Tibial artery (tissue), 4 donors: ENCODE data around the gene PKHD1.

Experiments used
- DNase-seq, 2 donors: peaks; one replicate each; pipeline ENCODE4 v3.0.0-alpha.2; 2019
- H3K27ac ChIP-seq, 2 donors: fragments of 200-600 bp; sonication (generic) in 1 of 2; 1 replicate in 1 of 2; 2 replicates in 1 of 2; pipeline ENCODE4 v1.5.1; 2018 to 2019; ENCODE audit warnings: mild to moderate bottlenecking in 1 of 2
- H3K27me3 ChIP-seq, 2 donors: fragments of 200-600 bp; sonication (generic) in 1 of 2; one replicate each; pipeline versions ENCODE4 v1.5.1 to v1.6.0; 2016 to 2019
- H3K36me3 ChIP-seq, 3 donors: fragments of 200-600 bp; sonication (generic) in 2 of 3; one replicate each; pipeline ENCODE4 v1.5.1; 2016 to 2019; ENCODE audit warnings: mild to moderate bottlenecking in 2 of 3
- H3K4me1 ChIP-seq, 4 donors: fragments of 200-600 bp; sonication (generic) in 2 of 4; 1 replicate in 3 of 4; 2 replicates in 1 of 4; pipeline ENCODE4 v1.5.1; 2016 to 2019
- H3K4me3 ChIP-seq, 2 donors: fragments of 200-600 bp; sonication (generic) in 1 of 2; 1 replicate in 1 of 2; 2 replicates in 1 of 2; pipeline ENCODE4 v1.5.1; 2018 to 2019; ENCODE audit warnings: mild to moderate bottlenecking in 2 of 2
- H3K9me3 ChIP-seq, 3 donors: fragments of 200-600 bp; sonication (generic) in 1 of 3; one replicate each; pipeline ENCODE4 v1.5.1; 2016 to 2019
- intact Hi-C: fragments of 100-400 bp; cut with DNase I; formaldehyde crosslinking; loops from one replicate; pipeline ENCODE4 v1.15.0; 2023; ENCODE audit warnings: low total_unique reads
- TF ChIP-seq, protein P1 (sequence below), 2 experiments: fragments of 200-600 bp in 1 of 2; fragments of 450-650 bp in 1 of 2; IDR thresholded peaks; one replicate each; pipeline ENCODE4 v1.5.1; 2017 to 2019; ENCODE audit warnings: antibody characterized with exemption in 2 of 2, mild to moderate bottlenecking in 1 of 2, moderate library complexity in 1 of 2

Gene PKHD1

DNA sequence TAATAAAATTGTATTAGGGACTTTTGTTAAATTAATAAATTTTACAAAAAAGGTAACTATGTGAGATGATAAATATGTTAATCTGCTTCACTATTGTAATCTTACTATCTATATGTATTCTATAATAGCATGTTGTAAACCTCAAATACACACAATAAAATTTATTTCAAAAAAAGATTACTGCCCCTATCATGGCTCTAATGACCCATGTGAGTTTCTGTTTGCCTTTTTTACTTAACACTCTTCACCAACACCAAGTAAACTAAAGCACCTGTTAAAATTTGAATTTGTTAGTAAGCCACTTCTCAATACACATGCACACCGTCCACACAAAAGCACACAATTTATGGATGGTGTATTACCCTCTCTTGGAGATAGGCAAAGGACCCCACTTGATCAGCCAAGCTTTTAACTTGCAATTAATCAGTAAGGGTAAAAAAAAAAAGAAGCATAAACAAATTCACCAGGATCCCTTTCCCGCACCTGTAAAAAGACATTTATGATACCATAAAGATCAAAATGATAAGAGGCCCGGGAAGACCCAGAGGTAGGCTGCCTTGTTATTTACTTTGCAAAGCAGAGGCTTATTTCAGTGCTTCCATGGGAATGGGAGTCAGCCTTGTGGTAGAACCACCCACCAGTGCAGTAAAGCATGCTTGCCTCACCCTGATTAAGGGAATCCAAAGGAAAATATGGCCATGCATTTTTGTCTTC, 28.6 kb upstream of the PKHD1 start:
- Histone ChIP-seq H3K9me3 (peaks cover 0 to 3% (median 0%) of the 10 kb centered on the region in 3 donors), H3K27ac (no peak overlapping the region), H3K36me3 (no peaks in the 10 kb centered on the region), H3K4me1 (no peaks in the 10 kb centered on the region), H3K27me3 (no peaks in the 10 kb centered on the region), H3K4me3 (no peak overlapping the region)
- TF ChIP-seq, protein P1, sequence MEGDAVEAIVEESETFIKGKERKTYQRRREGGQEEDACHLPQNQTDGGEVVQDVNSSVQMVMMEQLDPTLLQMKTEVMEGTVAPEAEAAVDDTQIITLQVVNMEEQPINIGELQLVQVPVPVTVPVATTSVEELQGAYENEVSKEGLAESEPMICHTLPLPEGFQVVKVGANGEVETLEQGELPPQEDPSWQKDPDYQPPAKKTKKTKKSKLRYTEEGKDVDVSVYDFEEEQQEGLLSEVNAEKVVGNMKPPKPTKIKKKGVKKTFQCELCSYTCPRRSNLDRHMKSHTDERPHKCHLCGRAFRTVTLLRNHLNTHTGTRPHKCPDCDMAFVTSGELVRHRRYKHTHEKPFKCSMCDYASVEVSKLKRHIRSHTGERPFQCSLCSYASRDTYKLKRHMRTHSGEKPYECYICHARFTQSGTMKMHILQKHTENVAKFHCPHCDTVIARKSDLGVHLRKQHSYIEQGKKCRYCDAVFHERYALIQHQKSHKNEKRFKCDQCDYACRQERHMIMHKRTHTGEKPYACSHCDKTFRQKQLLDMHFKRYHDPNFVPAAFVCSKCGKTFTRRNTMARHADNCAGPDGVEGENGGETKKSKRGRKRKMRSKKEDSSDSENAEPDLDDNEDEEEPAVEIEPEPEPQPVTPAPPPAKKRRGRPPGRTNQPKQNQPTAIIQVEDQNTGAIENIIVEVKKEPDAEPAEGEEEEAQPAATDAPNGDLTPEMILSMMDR (IDR thresholded peaks at IDR 0.05), result no peak
- intact Hi-C loops, result no loop called here
- no peak for DNase-seq

DNA sequence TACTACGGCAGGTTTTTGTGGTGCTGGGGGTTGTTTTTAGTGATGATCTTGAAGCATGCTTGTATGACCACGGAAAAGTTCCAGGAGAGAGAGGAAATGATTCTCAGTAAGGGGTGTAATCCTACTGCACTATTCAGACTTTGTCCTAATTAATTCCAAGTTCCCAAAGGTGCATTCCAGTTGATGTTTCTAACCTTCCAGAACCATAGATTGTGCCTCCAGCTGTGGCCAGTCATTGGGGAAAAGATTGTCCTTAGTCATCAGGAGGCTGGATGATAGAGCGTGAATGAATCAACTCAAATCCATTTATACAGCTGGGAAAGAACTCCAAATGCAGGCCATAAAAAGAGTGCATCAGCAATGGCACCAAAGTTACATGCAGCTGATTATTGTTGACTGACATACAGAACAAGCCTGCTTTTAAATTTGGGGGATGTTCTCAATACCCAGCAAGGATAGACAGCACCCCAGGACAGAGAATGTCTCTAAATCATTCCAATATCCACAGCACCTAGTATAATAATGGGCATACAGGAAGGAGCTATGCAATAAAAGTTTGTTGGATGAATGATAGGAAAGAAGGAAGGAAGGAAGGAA, 27.8 kb upstream of the PKHD1 start:
- no peaks in the 10 kb centered on the region for H3K27me3 ChIP-seq
- no peak overlapping the region for H3K4me3 ChIP-seq
- DNase-seq, result no peak
- H3K4me1 ChIP-seq, result no peaks in the 10 kb centered on the region
- TF ChIP-seq, protein P1 (IDR thresholded peaks at IDR 0.05), result no peak
- no peaks in the 10 kb centered on the region for H3K36me3 ChIP-seq
- peaks cover 0 to 3% (median 0%) of the 10 kb centered on the region in 3 donors for H3K9me3 ChIP-seq
- intact Hi-C loops, result no loop called here
- H3K27ac ChIP-seq, result no peak overlapping the region

DNA sequence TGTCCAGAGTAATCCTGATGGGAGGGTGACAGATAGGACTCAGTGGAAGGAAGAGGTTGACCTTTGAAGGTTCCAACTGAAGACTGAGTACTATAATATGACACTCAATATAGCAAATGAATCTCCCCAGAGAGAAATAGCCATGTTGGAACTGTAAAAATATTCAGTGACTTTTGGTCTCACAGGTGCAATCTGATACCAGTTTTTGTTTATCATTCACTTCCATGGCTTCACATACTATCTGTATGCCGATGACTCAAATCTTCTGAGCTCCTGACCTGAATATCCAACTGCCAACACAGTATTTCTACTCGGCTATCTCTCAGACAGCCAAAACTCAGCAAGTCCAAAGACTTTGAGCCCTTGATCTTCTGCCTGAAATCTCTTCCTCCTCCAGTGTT, 21.8 kb upstream of the PKHD1 start:
- no peaks in the 10 kb centered on the region for H3K4me1 ChIP-seq
- intact Hi-C loops, result no loop called here
- DNase-seq, result no peak
- no peaks in the 10 kb centered on the region for H3K36me3 ChIP-seq
- no peaks in the 10 kb centered on the region for H3K27me3 ChIP-seq
- no peak overlapping the region for H3K4me3 ChIP-seq
- no peak overlapping the region for H3K27ac ChIP-seq
- no peaks in the 10 kb centered on the region for H3K9me3 ChIP-seq
- TF ChIP-seq, protein P1 (IDR thresholded peaks at IDR 0.05), result no peak

DNA sequence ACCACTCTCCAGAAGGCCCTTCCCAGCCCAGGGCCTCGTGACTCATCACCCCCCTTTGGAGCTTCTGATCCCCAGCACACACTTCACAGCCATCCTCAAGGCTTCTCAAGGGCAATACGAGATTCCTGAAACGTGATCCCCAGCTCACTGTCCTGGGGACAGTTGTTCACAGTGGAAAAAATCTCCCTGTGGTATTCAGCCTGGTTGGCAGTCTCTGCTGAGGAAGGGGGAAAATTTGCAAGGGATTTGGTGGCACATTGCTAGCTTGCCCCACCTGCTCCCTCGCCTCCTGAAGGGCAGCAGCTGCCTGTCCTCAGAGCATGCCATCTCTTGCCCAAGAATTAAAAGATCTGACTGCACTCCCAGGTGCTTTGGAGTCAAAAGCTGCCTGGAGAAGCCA, 20.7 kb upstream of the PKHD1 start:
- H3K36me3 ChIP-seq, result no peaks in the 10 kb centered on the region
- no peaks in the 10 kb centered on the region for H3K9me3 ChIP-seq
- intact Hi-C loops, result no loop called here
- no peaks in the 10 kb centered on the region for H3K27me3 ChIP-seq
- TF ChIP-seq, protein P1 (IDR thresholded peaks at IDR 0.05), result no peak
- H3K4me1 ChIP-seq, result no peaks in the 10 kb centered on the region
- no peak for DNase-seq
- H3K4me3 ChIP-seq, result no peak overlapping the region
- H3K27ac ChIP-seq, result no peak overlapping the region

DNA sequence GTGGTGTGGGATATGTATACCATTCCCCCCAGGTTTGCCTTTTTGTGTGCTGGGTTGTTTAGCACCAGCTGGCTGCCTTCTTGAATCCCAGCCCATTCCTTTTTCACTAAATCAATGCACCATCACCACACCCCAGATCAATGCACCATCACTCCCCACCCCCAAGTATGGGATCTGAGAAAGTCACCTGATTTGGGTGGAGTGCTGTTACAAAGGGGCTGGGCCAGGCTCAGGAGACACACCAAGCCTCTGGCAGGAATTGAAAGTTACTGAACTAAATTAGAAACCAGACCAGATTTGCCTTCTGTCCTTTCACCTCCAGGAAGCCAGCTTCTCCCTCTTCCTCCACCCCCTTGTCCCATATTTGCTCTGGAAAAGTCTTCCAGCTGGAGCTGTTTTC, 19.6 kb upstream of the PKHD1 start:
- H3K36me3 ChIP-seq, result no peaks in the 10 kb centered on the region
- no peaks in the 10 kb centered on the region for H3K9me3 ChIP-seq
- H3K27ac ChIP-seq, result no peak overlapping the region
- peaks cover 0 to 5% of the 10 kb centered on the region in 2 donors for H3K27me3 ChIP-seq
- TF ChIP-seq, protein P1 (IDR thresholded peaks at IDR 0.05), result no peak
- H3K4me1 ChIP-seq, result no peaks in the 10 kb centered on the region
- DNase-seq, result no peak
- intact Hi-C loops, result no loop called here
- H3K4me3 ChIP-seq, result no peak overlapping the region
